Neuronal stem cell (in vitro differentiated cells): Measurements from ENCODE around the gene PNCK.
"Not testable (repeated sequence)": the region's sequence is repeated elsewhere in the genome, so short reads cannot be mapped to it uniquely, and the experiment has no call there.

Source experiments
- DNase-seq: peaks from one replicate; pipeline ENCODE4 v3.0.0-alpha.2; 2013; ENCODE audit warnings: low spot score
- H2AFZ ChIP-seq: one replicate; pipeline ENCODE4 v1.6.1; 2013; ENCODE audit warnings: mild to moderate bottlenecking, low read length, inconsistent platforms
- H2AK5ac ChIP-seq: 2 replicates; pipeline ENCODE4 v1.6.1; 2013; ENCODE audit warnings: low read depth, mild to moderate bottlenecking, inconsistent platforms, low read length, moderate library complexity, mixed read lengths
- H2BK120ac ChIP-seq: 2 replicates; pipeline ENCODE4 v1.6.1; 2013; ENCODE audit warnings: low read depth, mild to moderate bottlenecking, inconsistent platforms, low read length, moderate library complexity, mixed read lengths
- H2BK12ac ChIP-seq: one replicate; pipeline ENCODE4 v1.6.1; 2013; ENCODE audit warnings: low read length, inconsistent platforms
- H2BK15ac ChIP-seq: 2 replicates; pipeline ENCODE4 v1.6.1; 2013; ENCODE audit warnings: mild to moderate bottlenecking, low read length, inconsistent platforms, mixed read lengths
- H2BK5ac ChIP-seq: one replicate; pipeline ENCODE4 v1.6.1; 2013; ENCODE audit warnings: inconsistent platforms, mild to moderate bottlenecking, low read length, moderate library complexity
- H3K14ac ChIP-seq: one replicate; pipeline ENCODE4 v1.6.1; 2013; ENCODE audit warnings: low read length, inconsistent platforms
- H3K18ac ChIP-seq: 2 replicates; pipeline ENCODE4 v1.6.1; 2013; ENCODE audit warnings: low read length, inconsistent platforms
- H3K23ac ChIP-seq: 2 replicates; pipeline ENCODE4 v1.6.1; 2013; ENCODE audit warnings: low read depth, mild to moderate bottlenecking, mixed read lengths, low read length, inconsistent platforms; ENCODE audit not compliant: poor library complexity
- H3K27ac ChIP-seq: replicated peaks from 3 replicates; pipeline ENCODE4 v1.5.1; 2013; ENCODE audit warnings: low read length, inconsistent platforms
- H3K27me3 ChIP-seq, 3 experiments: 2 replicates each; pipeline ENCODE4 v1.6.1; 2013; ENCODE audit warnings: low read length in 3 of 3, mild to moderate bottlenecking in 2 of 3, inconsistent platforms in 1 of 3, low read depth in 1 of 3, mixed read lengths in 1 of 3, moderate library complexity in 1 of 3; ENCODE audit not compliant: control insufficient read depth in 3 of 3, insufficient read depth in 3 of 3
- H3K36me3 ChIP-seq, 2 donors: replicated peaks in 1 of 2; 2 replicates each; pipeline ENCODE4 v1.6.1; 2013; ENCODE audit warnings: low read length in 2 of 2; ENCODE audit not compliant: control insufficient read depth in 2 of 2, insufficient read depth in 2 of 2
- H3K4ac ChIP-seq: 2 replicates; pipeline ENCODE4 v1.6.1; 2013; ENCODE audit warnings: inconsistent platforms, mild to moderate bottlenecking, low read length, moderate library complexity
- H3K4me1 ChIP-seq, 2 donors: 1 replicate in 1 of 2; 2 replicates in 1 of 2; pipeline ENCODE4 v1.6.1; 2013; ENCODE audit warnings: low read length in 2 of 2, low read depth in 1 of 2; ENCODE audit not compliant: control insufficient read depth in 2 of 2, insufficient read depth in 1 of 2
- H3K4me2 ChIP-seq: one replicate; pipeline ENCODE4 v1.6.1; 2013; ENCODE audit warnings: mild to moderate bottlenecking, low read length, inconsistent platforms; ENCODE audit not compliant: insufficient read depth, poor library complexity, severe bottlenecking
- H3K4me3 ChIP-seq, 2 donors: 2 replicates each; pipeline ENCODE4 v1.5.1; 2013; ENCODE audit warnings: low read length in 2 of 2, mild to moderate bottlenecking in 2 of 2, inconsistent platforms in 1 of 2, moderate library complexity in 1 of 2
- H3K79me1 ChIP-seq: one replicate; pipeline ENCODE4 v1.6.1; 2013; ENCODE audit warnings: low read depth, mild to moderate bottlenecking, inconsistent platforms, low read length, moderate library complexity
- H3K9ac ChIP-seq: one replicate; pipeline ENCODE4 v1.6.1; 2013; ENCODE audit warnings: mild to moderate bottlenecking, low read depth, low read length, inconsistent platforms; ENCODE audit not compliant: poor library complexity
- H3K9me3 ChIP-seq, 2 donors: replicated peaks in 1 of 2; 2 replicates each; pipeline versions ENCODE3 to v1.6.1; 2013; ENCODE audit warnings: low read length in 2 of 2, mild to moderate bottlenecking in 2 of 2, inconsistent platforms in 1 of 2, low read depth in 1 of 2, mixed read lengths in 1 of 2, moderate library complexity in 1 of 2; ENCODE audit not compliant: control insufficient read depth in 2 of 2, insufficient read depth in 1 of 2
- H4K8ac ChIP-seq: one replicate; pipeline ENCODE4 v1.6.1; 2013; ENCODE audit warnings: low read depth, mild to moderate bottlenecking, inconsistent platforms, low read length, moderate library complexity
- H4K91ac ChIP-seq: one replicate; pipeline ENCODE4 v1.6.1; 2013; ENCODE audit warnings: low read length, low read depth, mild to moderate bottlenecking, inconsistent platforms; ENCODE audit not compliant: poor library complexity
- WGBS, 2 donors: extraction: QIAGEN DNeasy Blood & Tissue Kit; methylation state at CpG; one replicate each; pipeline ENCODE4 v1.1.7; 2013; ENCODE audit warnings: missing lambda C conversion rate in 2 of 2, mixed read lengths in 1 of 2; ENCODE audit not compliant: insufficient read length in 2 of 2, insufficient replicate concordance in 1 of 2; ENCODE audit errors: extremely low coverage in 2 of 2; 5-methylcytosine and 5-hydroxymethylcytosine counted together

The PNCK gene

GRCh38 chrX:153697924-153698865 lies 24.6 kb upstream of the PNCK start:
- Histone ChIP-seq H3K9ac (no peak overlapping the region), H2BK15ac (no peak overlapping the region), H3K23ac (no peak overlapping the region), H3K27me3 (peaks cover 0 to 21% (median 0%) of the 10 kb centered on the region in 3 experiments), H3K36me3 (peaks cover 5 to 45% of the 10 kb centered on the region in 2 donors), H3K18ac (no peak overlapping the region), H3K27ac (no peak overlapping the region), H4K8ac (no peak overlapping the region), H2AK5ac (no peak overlapping the region), H2BK5ac (no peak overlapping the region), H3K4me1 (no peaks in the 10 kb centered on the region), H2BK120ac (no peak overlapping the region), H3K9me3 (no peaks in the 10 kb centered on the region), H3K4ac (no peak overlapping the region), H3K14ac (no peak overlapping the region), H2AFZ (no peak overlapping the region), H2BK12ac (no peak overlapping the region), H3K4me3 (no peak overlapping the region), H3K79me1 (peaks cover 2% of the 10 kb centered on the region), H3K4me2 (no peak overlapping the region), H4K91ac (no peak overlapping the region)
- WGBS, 2 donors, result no CpG with 5 or more reads among the region's 16 CpGs
- no peak for DNase-seq

- not testable (repeated sequence) for H2BK5ac ChIP-seq, H2AFZ ChIP-seq, H2AK5ac ChIP-seq, H3K14ac ChIP-seq, H3K4ac ChIP-seq, H2BK120ac ChIP-seq, H3K4me2 ChIP-seq, DNase-seq, H3K18ac ChIP-seq, H3K9me3 ChIP-seq, H2BK12ac ChIP-seq, H4K91ac ChIP-seq, H3K4me3 ChIP-seq, H3K23ac ChIP-seq, H2BK15ac ChIP-seq, H3K4me1 ChIP-seq, H3K27ac ChIP-seq, H3K79me1 ChIP-seq, H3K9ac ChIP-seq, H4K8ac ChIP-seq
- peaks cover 5 to 53% of the 10 kb centered on the region in 2 donors for H3K36me3 ChIP-seq
- peaks cover 0 to 19% (median 0%) of the 10 kb centered on the region in 3 experiments for H3K27me3 ChIP-seq
- no CpG with 5 or more reads among the region's 16 CpGs for WGBS, 2 donors
These were observed 23.5 kb upstream of the PNCK start for GRCh38 chrX:153696986-153697722.

GRCh38 chrX:153696538-153696937 lies 22.9 kb upstream of the PNCK start:
- not testable (repeated sequence) for H3K14ac ChIP-seq, DNase-seq, H2BK15ac ChIP-seq, H3K23ac ChIP-seq, H4K8ac ChIP-seq, H2BK5ac ChIP-seq, H3K4me2 ChIP-seq, H2AFZ ChIP-seq, H3K79me1 ChIP-seq, H2BK120ac ChIP-seq, H3K18ac ChIP-seq, H2BK12ac ChIP-seq, H3K4ac ChIP-seq, H3K9ac ChIP-seq, H2AK5ac ChIP-seq, H4K91ac ChIP-seq, H3K9me3 ChIP-seq, H3K4me3 ChIP-seq, H3K27ac ChIP-seq, H3K4me1 ChIP-seq
- H3K27me3 ChIP-seq, result peaks cover 0 to 15% (median 0%) of the 10 kb centered on the region in 3 experiments
- WGBS, 2 donors, result no CpG with 5 or more reads among the region's 10 CpGs
- peaks cover 6 to 57% of the 10 kb centered on the region in 2 donors for H3K36me3 ChIP-seq

- Histone ChIP-seq H3K9ac (no peak overlapping the region), H3K4me1 (no peaks in the 10 kb centered on the region)
These were observed 22.5 kb upstream of the PNCK start for GRCh38 chrX:153696100-153696499.

More at GRCh38 chrX:153696100-153696499, 22.5 kb upstream of the PNCK start:
- Histone ChIP-seq H3K27ac (no peak overlapping the region), H3K79me1 (peaks cover 7% of the 10 kb centered on the region), H2AK5ac (no peak overlapping the region), H3K9me3 (no peaks in the 10 kb centered on the region), H3K23ac (no peak overlapping the region), H3K4me2 (no peak overlapping the region), H3K4ac (no peak overlapping the region), H3K36me3 (peaks cover 8 to 57% of the 10 kb centered on the region in 2 donors), H2BK15ac (no peak overlapping the region), H3K4me3 (no peak overlapping the region), H2BK12ac (no peak overlapping the region), H2AFZ (no peak overlapping the region), H2BK5ac (no peak overlapping the region), H4K91ac (no peak overlapping the region), H4K8ac (no peak overlapping the region), H3K18ac (no peak overlapping the region), H3K14ac (no peak overlapping the region), H3K27me3 (peaks cover 0 to 15% (median 0%) of the 10 kb centered on the region in 3 experiments), H2BK120ac (no peak overlapping the region)
- DNase-seq, result no peak
- no CpG with 5 or more reads among the region's 15 CpGs for WGBS, 2 donors
